GM12872 (cell line): Measurements from ENCODE around the gene FCRL6.

Experiments
- CTCF ChIP-seq: IDR thresholded peaks from 3 replicates; pipeline ENCODE4 v1.5.1; 2011; ENCODE audit warnings: low read depth, mild to moderate bottlenecking, low read length, moderate library complexity; ENCODE audit not compliant: insufficient read depth

Gene FCRL6

DNA sequence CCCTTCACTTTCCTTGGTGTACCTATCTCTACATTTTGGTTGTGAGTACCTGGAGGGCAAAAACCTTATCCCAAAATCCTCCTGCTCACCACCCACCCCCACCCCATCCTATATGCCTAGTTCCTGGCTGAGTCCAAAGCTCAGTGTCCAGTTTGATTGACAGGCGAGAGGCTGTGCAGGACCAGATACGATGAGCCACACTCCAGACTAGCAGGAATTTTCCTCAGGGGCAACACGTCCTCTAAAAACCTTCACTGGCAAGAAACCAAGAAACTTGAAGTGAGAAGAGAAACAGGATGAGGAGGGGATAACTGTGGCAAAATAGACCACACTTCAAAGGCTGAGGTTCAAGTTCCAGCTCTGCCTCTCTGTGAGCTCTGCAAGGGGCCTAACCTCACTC lies 23.4 kb downstream of the FCRL6 start:
- no peak for TF ChIP-seq CTCF

- no peak for TF ChIP-seq CTCF
These were observed 24.4 kb downstream of the FCRL6 start, which contains the start of gene SLAMF8 for GRCh38 chr1:159826441-159827101. Gene SLAMF8 (plus strand): TSS chr1:159826873. CDS start chr1:159826899, 26 bp downstream.

DNA sequence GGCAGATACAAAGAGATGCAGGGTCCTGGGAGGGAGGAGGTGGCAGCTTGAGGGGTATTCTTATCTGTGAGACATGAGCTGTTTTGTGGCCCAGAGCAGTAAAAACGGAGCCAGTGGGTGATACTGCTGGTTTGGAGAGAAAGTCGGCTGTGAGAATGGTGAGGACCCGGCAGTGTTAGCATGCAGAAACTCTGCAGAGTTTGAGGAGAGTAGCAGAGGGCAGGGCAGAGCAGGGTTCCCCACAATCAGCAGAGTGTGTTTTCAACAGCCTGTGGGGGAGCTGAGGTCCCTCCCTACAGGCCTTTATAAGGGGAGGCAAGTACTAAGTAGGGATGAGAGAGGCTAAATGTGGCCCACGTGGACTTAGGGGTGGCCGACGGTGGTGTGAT lies 24.9 kb downstream of the FCRL6 start:
- no peak for TF ChIP-seq CTCF

DNA sequence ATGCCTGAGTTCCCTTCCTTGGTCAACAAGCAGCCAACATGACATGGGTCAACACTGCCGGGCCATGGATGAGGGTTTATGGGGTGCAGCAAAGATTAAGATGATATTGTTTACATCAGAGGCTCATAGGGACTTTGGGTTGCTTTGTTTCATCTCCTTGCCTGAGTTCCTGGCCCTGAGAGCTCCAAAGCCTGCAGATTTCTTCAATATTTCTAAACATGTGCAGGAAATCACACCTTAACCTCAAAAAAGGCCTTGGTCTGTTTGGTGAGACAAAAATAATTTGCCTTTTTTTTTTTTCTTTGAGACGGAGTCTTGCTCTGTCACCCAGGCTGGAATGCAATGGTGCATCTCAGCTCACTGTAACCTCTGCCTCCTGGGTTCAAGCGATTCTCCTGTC lies 25.4 kb downstream of the FCRL6 start:
- no peak for TF ChIP-seq CTCF

DNA sequence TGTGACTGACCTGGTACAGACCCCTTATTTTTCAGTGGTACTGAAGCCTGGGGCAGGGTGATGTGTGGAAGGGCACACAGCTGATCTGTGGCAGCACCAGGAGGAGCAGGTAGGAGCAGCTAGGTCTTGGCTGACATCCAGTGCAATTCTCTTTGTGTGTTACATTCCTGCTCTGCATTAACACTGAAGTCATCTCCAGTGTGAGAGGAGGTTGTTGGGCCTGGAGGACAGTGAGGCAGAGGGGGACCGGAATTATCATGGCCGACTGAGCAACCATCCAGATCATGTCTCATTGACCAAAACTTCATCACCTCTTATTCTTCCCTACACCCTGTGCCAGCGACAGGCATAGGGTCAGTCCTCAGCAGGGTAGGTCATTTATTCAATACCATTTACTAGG lies 26.0 kb downstream of the FCRL6 start:
- no peak for TF ChIP-seq CTCF

GRCh38 chr1:159828581-159829272 lies 26.6 kb downstream of the FCRL6 start:
- TF ChIP-seq CTCF = no peak

GRCh38 chr1:159829273-159829634 lies 27.1 kb downstream of the FCRL6 start:
- TF ChIP-seq CTCF = peak; percentile 59
